ENCODE measurements around the gene ACADL. TPM values are rescaled to one million over a fixed set of nuclear protein-coding genes. Genes with fewer than 3 reads are reported as not detected.

ACADL gene
- total and polyA plus RNA-seq, 2 of the 13 experiments (the other 11 are each of a cell fraction or from before 2014, with no cell fraction given), result not detected

DNA sequence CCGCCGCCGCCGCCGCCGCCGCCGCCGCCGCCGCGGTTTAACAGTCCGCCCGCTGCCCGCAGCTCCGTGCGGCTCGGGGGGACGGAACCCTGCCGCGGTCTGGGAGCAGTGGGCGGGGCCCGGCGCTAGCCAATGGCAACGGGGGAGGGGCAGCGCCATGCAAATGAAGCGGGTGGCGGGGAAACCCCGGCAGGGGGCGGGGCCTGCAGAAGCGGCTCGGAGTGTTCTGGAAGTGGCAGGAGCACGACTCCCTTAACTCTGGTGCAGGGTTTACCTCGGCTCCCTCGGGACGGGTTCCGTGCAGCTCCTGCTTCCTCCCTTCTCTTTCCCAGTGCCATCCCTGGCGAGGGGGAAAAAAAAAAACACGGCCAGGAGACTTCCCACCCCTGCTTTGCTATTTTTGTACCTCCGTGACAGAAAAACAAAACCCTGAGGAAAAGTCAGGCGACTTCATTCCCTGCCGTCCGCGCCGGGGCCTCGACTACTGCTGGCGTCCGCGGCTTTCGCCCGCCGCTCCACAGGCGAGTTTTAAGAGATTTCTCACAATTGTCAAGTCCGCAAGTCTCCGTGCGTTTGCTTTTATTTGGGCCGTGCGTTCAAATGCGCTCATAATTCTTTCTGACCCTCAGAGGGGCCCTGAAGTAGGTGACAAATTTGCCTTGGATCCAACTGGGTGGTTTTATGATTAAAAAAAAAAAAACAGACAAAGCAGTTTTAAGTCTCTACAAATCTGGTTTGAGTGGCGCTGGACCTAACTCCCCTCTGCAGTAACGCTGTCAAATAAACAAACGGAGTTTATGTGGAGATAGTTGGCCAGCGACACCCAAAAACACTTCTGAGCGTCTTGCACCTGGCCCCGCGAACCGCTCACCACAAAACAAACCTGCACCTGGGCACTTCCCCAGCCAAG, 53.7 kb downstream of the ACADL start, which contains the start of gene KANSL1L (continued):
- TF ChIP-seq, protein P1, sequence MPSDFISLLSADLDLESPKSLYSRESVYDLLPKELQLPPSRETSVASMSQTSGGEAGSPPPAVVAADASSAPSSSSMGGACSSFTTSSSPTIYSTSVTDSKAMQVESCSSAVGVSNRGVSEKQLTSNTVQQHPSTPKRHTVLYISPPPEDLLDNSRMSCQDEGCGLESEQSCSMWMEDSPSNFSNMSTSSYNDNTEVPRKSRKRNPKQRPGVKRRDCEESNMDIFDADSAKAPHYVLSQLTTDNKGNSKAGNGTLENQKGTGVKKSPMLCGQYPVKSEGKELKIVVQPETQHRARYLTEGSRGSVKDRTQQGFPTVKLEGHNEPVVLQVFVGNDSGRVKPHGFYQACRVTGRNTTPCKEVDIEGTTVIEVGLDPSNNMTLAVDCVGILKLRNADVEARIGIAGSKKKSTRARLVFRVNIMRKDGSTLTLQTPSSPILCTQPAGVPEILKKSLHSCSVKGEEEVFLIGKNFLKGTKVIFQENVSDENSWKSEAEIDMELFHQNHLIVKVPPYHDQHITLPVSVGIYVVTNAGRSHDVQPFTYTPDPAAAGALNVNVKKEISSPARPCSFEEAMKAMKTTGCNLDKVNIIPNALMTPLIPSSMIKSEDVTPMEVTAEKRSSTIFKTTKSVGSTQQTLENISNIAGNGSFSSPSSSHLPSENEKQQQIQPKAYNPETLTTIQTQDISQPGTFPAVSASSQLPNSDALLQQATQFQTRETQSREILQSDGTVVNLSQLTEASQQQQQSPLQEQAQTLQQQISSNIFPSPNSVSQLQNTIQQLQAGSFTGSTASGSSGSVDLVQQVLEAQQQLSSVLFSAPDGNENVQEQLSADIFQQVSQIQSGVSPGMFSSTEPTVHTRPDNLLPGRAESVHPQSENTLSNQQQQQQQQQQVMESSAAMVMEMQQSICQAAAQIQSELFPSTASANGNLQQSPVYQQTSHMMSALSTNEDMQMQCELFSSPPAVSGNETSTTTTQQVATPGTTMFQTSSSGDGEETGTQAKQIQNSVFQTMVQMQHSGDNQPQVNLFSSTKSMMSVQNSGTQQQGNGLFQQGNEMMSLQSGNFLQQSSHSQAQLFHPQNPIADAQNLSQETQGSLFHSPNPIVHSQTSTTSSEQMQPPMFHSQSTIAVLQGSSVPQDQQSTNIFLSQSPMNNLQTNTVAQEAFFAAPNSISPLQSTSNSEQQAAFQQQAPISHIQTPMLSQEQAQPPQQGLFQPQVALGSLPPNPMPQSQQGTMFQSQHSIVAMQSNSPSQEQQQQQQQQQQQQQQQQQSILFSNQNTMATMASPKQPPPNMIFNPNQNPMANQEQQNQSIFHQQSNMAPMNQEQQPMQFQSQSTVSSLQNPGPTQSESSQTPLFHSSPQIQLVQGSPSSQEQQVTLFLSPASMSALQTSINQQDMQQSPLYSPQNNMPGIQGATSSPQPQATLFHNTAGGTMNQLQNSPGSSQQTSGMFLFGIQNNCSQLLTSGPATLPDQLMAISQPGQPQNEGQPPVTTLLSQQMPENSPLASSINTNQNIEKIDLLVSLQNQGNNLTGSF (CRISPR knock-in tag; IDR thresholded peaks at IDR 0.05), result peak; percentile 62; the same call in 1 of the 2 replicates
- TF ChIP-seq ZNF225 (CRISPR knock-in tag; IDR thresholded peaks at IDR 0.05), result no peak
- peak; percentile 87; the same call in 1 of the 2 replicates for TF ChIP-seq NAIF1 (CRISPR knock-in tag; IDR thresholded peaks at IDR 0.05; ENCODE audit: borderline replicate concordance)
- TF ChIP-seq ETV5 (CRISPR knock-in tag; IDR thresholded peaks at IDR 0.05; ENCODE audit: borderline replicate concordance), result no peak
- TF ChIP-seq ZNF441 (CRISPR knock-in tag; IDR thresholded peaks at IDR 0.05; ENCODE audit: borderline replicate concordance), result no peak
- TF ChIP-seq SMAD3 (CRISPR knock-in tag; IDR thresholded peaks at IDR 0.05), result peak; percentile 17; the same call in 1 of the 2 replicates
- TF ChIP-seq ZNF672 (CRISPR knock-in tag; IDR thresholded peaks at IDR 0.05), result no peak
- TF ChIP-seq ZNF768 (CRISPR knock-in tag; IDR thresholded peaks at IDR 0.05), result no peak
- no peak for TF ChIP-seq ZHX2 (IDR thresholded peaks at IDR 0.05; ENCODE audit: low read depth)
- TF ChIP-seq ZHX2 (CRISPR knock-in tag; IDR thresholded peaks at IDR 0.05; ENCODE audit: borderline replicate concordance), result no peak
- TF ChIP-seq NBN (conservative IDR thresholded peaks at IDR 0.05), result no peak
- TF ChIP-seq, protein P2, sequence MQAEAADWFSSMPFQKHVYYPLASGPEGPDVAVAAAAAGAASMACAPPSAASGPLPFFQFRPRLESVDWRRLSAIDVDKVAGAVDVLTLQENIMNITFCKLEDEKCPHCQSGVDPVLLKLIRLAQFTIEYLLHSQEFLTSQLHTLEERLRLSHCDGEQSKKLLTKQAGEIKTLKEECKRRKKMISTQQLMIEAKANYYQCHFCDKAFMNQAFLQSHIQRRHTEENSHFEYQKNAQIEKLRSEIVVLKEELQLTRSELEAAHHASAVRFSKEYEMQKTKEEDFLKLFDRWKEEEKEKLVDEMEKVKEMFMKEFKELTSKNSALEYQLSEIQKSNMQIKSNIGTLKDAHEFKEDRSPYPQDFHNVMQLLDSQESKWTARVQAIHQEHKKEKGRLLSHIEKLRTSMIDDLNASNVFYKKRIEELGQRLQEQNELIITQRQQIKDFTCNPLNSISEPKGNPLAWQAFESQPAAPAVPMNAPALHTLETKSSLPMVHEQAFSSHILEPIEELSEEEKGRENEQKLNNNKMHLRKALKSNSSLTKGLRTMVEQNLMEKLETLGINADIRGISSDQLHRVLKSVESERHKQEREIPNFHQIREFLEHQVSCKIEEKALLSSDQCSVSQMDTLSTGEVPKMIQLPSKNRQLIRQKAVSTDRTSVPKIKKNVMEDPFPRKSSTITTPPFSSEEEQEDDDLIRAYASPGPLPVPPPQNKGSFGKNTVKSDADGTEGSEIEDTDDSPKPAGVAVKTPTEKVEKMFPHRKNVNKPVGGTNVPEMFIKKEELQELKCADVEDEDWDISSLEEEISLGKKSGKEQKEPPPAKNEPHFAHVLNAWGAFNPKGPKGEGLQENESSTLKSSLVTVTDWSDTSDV (CRISPR knock-in tag; IDR thresholded peaks at IDR 0.05), result peak; percentile 52; the same call in 1 of the 2 replicates
- no peak for TF ChIP-seq SNAI1 (CRISPR knock-in tag; IDR thresholded peaks at IDR 0.05; ENCODE audit: borderline replicate concordance)
- no peak for TF ChIP-seq CBFB (CRISPR knock-in tag; IDR thresholded peaks at IDR 0.05)
- TF ChIP-seq MEIS2 (CRISPR knock-in tag; IDR thresholded peaks at IDR 0.05), result peak; percentile 56; the same call in 1 of the 2 replicates

All from HepG2 (cell line).